ENCODE results near the gene TUBB4B.

TUBB4B gene

DNA sequence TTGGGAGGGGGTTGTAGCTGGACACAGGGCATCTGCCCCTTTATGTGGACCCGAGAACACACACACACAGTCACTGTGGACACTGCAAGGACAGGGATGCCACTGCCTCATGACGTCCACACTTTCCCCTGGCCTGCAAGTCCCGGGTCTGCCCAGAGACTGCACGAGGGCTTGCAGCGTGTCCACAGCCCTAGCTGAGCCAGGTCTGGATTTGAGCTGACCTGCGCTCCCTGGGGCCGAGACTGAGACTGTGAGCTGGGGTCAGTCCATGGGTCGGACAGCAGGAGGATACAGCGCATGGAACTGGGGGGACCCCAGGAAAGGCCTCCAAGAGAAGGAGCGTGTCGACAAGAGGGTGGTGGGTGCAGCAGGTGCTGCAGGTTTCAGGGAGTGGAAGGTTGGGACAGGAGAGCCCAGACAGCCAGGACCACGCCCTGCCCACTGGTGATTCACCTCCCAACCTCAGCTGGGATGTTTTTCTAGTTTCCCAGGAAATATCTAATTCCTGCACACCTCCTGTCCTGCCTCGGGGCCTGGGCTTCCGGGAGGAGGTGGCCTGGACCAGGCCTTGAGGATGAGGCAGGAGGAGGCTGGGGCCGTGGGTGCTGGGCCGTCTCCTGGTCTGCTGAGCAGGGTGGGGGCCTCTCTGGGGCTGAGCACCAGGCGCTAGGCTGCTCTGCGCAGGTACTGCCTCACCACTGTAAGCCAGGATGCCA, 14.6 kb upstream of the TUBB4B start:
- no peak for DNase-seq

DNA sequence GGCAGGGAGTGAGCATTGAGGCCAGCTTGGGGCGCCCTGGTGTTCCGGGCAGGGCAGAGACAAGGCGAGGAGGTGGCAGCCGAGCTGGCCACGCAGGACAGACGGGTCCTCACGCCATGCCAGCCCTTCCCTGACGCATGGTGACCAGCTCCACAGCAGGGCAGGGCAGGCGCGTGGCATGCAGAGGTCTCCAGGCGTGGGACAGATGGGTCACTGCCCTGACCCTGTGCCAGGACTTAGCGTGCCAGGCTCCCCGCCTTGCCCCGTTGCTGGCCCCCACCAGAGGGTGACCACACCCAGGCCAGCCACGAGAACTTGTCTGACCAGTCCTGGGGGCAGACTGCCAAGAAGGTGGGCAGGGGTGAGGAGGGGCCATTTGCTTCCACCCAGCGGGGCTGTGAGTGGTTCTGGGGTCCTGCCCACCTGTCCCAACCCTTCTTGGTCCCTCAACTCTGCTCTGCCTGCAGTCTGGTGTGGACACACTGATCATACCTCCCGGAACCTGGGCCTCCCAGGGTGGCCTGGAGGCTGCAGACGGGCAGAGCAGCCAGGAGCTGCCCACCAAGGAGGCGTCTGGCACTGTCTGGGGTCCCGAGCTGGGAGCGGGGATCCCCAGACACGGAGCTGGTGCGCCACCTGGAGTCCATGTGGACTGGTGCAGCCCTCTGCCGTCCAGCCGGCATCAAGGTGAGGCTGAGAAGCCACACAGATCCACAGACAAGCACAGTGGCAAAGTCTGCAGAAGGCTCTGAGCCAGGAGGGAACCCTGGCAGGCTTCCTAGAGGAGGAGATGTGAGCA, 13.8 kb upstream of the TUBB4B start, which contains the start of gene RNF224:
RNF224 (plus strand) TSS at position 449 of the 799 bp plus-strand sequence. CDS start 834 bp downstream, outside the sequence.
- peak; percentile 75 for DNase-seq

DNA sequence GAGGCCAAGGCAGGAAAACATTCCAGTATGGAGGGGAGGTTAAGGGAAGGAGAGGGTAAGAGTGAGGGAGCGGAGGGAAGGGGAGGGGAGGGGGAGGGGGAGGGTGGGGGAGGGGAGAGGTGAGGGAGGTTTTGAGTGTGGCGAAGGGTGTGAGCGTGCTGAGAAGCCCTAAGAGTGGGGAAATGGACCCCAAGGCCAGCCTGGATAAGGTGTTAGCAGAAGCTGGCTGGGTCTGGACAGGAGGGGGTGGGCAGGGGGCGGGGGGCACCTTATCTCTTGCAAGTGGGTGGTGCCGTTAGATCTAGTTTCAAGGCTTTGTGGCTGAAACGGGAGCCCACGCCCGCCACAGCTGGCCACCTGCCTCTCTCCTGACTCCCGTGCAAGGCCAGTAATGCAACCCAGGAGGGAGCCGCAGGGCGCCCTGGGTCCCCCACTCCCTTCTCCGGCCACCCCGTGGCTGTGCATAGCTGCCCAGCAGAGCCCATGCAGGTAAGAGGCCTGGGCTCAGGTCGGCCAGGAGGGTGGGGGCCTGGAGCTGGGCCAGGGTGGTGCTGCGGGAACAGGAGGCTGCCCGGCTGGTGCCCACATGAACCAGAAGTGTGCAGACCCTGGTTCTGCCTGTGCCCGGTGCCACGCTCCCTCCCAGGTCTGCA, 13.1 kb upstream of the TUBB4B start:
- DNase-seq, result no peak

- DNase-seq, result no peak
Measured at GRCh38 chr9:137228506-137228967, 12.6 kb upstream of the TUBB4B start.

- no peak for DNase-seq
Measured at GRCh38 chr9:137228968-137229896, 11.9 kb upstream of the TUBB4B start.

- DNase-seq, result no peak
Measured at GRCh38 chr9:137229903-137230704, 11.0 kb upstream of the TUBB4B start.

DNA sequence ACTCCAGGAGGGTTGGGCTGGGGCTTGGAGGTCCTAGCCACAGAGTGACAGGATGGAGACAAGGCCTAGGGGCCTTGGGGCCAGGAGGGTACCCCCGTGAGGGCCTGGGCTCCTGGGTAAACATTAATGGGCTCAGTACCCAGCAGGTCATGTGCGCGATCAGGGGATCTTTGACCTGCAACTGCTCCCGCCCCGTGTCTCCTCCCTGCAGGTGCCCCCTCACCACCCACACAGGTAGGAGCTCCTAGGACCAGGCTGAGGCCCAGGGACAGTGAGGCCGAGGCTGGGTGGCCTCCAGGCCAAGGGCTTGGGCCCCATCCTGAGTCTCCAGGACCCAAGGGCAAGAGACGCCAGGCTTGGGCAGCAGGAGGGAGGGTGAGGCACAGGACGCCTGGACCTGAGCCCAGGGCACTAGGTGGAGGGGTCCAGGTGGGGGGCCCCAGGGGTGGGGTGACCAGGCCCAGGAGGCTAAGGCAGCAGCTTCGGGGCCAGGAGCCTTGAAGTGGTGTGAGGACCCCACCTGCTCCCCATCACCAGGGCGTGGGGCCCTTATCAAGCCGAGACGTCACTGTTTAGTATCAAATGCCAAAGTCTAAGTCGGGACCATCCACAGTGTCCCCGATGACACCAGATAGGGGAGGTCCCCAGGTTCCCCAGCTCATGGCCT, 10.2 kb upstream of the TUBB4B start, which contains the start of gene SLC34A3:
SLC34A3 (plus strand) TSS at position 197 of the 667 bp plus-strand sequence. CDS start 802 bp downstream, outside the sequence.
- DNase-seq, result no peak

DNA sequence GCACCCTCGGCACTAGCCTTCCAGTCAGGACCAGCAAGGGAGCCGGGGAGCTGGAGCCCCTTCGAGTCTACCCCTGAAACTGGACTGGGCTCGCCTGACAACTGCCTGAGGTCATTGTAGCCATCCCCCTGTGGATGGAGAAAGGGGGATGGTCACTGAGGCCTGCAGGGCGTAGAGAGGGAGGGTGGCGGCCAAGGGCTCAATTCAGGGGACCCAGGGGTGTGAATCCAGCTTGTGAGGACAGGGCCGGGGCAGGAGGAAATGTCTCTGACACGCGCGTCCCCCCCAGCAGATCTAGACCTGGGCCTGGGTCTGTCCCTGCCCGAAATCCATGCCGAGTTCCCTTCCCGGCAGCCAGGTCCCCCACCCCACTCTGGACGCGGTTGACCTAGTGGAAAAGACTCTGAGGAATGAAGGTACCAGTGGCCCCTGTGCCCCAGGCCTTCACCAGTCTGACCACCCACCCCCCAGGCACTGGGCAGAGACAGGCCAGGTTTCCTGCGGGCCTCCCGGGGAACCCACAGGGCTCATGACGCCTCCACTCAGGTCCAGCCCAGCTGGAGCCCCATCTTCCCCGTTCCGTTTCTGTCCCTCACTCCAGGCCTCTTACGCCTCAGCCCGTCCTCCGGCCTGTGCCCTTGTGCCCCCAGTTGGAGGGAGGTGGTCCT, 9.6 kb upstream of the TUBB4B start:
- no peak for DNase-seq

DNA sequence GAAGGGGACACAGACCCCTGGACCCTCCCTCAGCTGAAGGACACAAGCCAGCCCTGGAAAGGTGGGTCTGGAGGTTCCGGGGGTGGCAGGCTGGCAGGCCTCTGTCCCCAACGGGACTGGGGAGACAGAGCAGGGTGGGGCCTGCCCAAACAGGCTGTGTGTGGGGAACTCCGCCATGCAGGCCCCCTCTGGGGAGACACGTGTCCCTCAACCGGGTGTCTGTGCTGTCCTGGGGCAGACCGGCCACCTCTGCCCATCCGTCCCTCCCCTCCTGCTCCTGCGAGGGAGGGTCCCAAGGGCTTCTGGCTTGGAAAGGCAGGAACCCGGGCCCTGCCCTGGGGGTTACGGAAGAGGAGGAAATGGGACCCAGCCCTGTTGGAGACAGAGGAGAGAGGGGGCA, 9.0 kb upstream of the TUBB4B start:
- DNase-seq, result no peak

DNA sequence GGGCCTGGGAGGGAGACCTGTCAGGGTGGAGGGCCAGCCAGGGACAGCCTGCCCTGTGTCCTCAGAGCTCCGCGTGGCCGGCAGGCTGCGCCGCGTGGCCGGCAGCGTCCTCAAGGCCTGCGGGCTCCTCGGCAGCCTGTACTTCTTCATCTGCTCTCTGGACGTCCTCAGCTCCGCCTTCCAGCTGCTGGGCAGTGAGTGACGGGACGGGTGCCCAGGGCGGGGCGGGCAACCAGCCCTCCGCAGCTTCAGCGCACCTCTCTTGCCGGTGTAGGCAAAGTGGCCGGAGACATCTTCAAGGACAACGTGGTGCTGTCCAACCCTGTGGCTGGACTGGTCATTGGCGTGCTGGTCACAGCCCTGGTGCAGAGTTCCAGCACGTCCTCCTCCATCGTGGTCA, 8.6 kb upstream of the TUBB4B start:
- DNase-seq, result no peak

DNA sequence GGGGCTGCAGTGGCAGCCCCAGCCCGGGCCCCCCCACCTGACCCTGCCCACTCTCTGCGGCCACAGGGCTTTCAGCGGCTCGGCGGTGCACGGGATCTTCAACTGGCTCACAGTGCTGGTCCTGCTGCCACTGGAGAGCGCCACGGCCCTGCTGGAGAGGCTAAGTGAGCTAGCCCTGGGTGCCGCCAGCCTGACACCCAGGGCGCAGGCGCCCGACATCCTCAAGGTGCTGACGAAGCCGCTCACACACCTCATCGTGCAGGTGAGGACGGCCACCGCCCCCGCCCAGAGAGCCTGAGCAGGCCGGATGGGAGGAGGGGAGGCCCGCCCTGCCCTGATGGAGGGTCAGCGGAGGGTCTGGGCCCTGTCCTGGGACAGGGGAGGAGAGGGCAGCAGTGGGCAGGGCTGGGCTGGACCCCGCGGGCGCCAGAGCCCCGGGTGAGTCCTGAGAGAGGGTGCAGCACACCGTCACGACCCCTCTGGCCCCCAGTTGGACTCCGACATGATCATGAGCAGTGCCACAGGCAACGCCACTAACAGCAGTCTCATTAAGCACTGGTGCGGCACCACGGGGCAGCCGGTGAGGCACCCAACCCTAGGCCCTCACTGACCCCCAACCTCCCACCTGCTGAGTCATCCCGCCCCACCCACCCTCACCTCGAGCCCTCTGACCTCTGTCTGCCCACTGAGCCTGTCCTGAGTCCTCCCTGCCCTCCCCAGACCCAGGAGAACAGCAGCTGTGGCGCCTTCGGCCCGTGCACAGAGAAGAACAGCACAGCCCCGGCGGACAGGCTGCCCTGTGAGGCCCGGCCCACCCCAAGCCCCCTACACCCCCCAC, 7.7 kb upstream of the TUBB4B start:
- no peak for DNase-seq

DNA sequence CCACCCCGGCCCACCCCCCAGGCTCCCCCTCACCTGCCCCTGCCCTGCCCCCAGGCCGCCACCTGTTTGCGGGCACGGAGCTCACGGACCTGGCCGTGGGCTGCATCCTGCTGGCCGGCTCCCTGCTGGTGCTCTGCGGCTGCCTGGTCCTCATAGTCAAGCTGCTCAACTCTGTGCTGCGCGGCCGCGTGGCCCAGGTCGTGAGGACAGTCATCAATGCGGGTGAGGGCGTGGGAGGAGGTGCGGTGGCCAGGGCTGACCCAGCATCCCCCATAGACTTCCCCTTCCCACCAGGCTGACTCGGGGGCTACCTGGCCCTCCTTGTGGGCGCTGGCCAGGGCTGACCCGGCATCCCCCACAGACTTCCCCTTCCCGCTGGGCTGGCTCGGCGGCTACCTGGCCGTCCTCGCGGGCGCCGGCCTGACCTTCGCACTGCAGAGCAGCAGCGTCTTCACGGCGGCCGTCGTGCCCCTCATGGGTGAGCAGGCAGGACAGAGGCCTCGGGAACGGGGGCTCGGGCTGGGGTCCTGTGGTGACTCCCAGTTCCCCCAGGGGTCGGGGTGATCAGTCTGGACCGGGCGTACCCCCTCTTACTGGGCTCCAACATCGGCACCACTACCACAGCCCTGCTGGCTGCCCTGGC, 6.9 kb upstream of the TUBB4B start:
- no peak for DNase-seq

GRCh38 chr9:137234758-137235423, 6.2 kb upstream of the TUBB4B start:
- DNase-seq, result no peak

- no peak for DNase-seq
Measured at GRCh38 chr9:137235424-137236237, 5.5 kb upstream of the TUBB4B start.

- DNase-seq, result peak; percentile 94
Measured at GRCh38 chr9:137236238-137236935, 4.7 kb upstream of the TUBB4B start.

DNA sequence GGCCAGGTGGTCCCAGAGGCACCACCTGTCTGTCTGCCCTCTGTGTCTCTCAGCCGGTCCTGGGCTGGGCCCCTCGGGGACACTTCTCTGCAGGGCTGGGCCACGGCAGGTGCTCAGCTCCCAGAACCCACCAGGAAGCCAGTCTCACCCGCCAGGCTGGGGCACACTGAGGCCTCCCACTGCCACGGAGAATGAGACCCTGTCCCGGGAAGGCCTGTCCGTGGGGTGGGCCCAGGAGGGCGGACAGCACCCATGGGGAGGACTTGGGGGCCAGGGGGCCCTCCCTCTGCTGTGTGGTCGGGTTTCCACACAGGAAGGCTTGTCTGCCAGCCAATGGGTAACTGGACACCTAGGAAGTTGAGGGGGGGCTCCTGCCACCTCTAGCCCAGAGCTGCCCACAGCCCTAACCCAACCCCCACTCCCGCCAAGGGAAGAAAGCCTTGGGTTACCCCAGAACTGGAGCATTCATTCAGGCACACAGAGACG, 4.1 kb upstream of the TUBB4B start:
- DNase-seq, result no peak

Data from stimulated activated CD4-positive, alpha-beta T cell treated with anti-CD3 and anti-CD28 coated beads, Interleukin-12 subunit alpha, Interleukin-12 subunit beta, amount 100 ng/mL, for 4 hours (primary cell).